RWPE1 (cell line): ENCODE results near the gene MKLN1.

Experiments
- CTCF ChIA-PET: fragments of 350-600 bp; sonication (Branson Sonifier 250); formaldehyde crosslinking; extraction: SDS; loops from one replicate; lab custom pipeline; 2021; lab: Yijun Ruan, JAX
- POLR2A ChIA-PET: fragments of 400-600 bp; formaldehyde crosslinking; extraction: SDS; loops from one replicate; lab custom pipeline; 2020; ENCODE audit warnings: antibody characterized with exemption; ENCODE audit not compliant: low non-redundant PET; lab: Yijun Ruan, JAX
- DNase-seq: peaks from one replicate; pipeline ENCODE4 v3.0.0; 2012; ENCODE audit warnings: low spot score
- H3K27ac ChIP-seq: fragments of 450-650 bp; 2 replicates; pipeline ENCODE4 v1.5.1; 2017
- TF ChIP-seq, protein P1 (sequence below): fragments of 450-650 bp; conservative IDR thresholded peaks from 2 replicates; pipeline ENCODE4 v1.5.1; 2017; ENCODE audit warnings: low read depth, mild to moderate bottlenecking

MKLN1 gene

DNA sequence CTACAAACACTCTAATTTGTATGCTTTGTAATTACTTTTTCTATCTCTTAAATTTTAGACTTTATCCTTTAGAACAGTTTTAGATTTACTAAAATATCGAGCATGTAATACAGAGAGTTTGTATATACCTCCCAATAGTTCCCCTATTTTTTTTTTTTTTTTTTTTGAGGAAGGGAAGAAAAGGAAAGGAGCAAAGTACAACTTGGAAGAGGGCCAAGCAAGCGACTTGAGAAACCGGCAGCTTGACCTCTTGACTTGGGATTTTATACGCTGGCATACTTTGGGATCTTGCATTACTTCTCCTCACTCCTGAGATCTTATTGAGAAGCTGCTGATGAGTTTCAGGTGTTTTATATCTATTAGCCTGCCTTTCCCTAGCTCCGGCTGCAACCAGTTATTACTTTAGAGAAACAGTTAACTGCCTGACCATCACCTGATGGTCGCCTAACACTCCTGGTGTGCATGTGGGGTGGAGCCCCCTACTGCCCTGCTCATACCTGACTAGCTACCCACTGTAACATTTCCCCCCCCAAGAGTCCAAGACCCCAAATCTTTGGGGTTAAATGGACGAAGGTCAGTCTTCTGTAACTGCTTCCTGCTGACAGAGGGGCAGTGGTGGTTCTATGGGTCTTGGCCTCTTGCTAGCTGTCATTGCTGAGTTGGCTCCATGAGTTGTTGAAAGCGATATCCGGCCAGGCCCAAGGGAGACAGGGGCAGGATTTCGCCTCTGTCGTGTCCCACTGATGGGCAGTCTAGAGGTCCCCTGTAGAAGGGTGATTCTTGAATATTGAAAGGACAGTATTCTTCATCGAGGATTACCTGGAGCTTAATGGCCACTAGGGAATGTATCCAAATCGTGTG lies 28.5 kb downstream of the MKLN1 start:
- H3K27ac ChIP-seq: no peak overlapping the region
- TF ChIP-seq, protein P1, sequence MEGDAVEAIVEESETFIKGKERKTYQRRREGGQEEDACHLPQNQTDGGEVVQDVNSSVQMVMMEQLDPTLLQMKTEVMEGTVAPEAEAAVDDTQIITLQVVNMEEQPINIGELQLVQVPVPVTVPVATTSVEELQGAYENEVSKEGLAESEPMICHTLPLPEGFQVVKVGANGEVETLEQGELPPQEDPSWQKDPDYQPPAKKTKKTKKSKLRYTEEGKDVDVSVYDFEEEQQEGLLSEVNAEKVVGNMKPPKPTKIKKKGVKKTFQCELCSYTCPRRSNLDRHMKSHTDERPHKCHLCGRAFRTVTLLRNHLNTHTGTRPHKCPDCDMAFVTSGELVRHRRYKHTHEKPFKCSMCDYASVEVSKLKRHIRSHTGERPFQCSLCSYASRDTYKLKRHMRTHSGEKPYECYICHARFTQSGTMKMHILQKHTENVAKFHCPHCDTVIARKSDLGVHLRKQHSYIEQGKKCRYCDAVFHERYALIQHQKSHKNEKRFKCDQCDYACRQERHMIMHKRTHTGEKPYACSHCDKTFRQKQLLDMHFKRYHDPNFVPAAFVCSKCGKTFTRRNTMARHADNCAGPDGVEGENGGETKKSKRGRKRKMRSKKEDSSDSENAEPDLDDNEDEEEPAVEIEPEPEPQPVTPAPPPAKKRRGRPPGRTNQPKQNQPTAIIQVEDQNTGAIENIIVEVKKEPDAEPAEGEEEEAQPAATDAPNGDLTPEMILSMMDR: no peak
- CTCF ChIA-PET: interaction anchor here (0.6 kb wide), 1 partner anchor 16 kb away, joined by 5 read pairs; no protein-coding TSS in a partner anchor
- POLR2A ChIA-PET: no interaction called here
- DNase-seq: no peak

DNA sequence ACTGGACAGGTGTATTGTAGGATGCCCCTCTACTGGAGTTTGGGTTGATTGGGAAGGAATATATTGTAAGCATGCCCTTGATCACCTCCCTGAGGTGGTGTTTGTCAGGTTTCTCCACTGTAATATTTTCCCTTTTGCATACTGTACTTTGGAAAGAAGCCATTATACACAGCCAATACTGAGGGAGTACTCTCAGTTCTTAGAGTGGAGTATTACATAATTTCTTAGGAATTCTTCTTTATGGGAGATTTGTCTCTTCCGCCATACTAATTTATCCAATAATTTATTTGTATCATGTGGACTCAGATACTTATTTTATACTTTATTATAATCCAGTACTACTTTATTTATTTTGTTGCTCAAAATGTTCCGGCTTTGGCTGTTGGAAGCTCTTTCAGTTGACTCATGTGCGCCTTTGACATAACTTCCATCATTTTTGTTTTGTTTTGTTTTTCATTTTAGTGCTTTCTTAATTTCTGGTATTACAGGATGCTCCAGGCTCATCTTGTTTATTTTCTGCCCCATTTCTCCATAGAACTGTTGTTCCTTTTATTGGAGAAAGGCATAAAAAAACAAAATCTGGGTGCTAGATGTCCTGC lies 29.7 kb downstream of the MKLN1 start:
- TF ChIP-seq, protein P1: no peak
- ChIA-PET CTCF (interaction anchor here (0.6 kb wide), 1 partner anchor 8 kb away, joined by 4 read pairs; no protein-coding TSS in a partner anchor), POLR2A (no interaction called here)
- DNase-seq: no peak
- H3K27ac ChIP-seq: no peak overlapping the region

DNA sequence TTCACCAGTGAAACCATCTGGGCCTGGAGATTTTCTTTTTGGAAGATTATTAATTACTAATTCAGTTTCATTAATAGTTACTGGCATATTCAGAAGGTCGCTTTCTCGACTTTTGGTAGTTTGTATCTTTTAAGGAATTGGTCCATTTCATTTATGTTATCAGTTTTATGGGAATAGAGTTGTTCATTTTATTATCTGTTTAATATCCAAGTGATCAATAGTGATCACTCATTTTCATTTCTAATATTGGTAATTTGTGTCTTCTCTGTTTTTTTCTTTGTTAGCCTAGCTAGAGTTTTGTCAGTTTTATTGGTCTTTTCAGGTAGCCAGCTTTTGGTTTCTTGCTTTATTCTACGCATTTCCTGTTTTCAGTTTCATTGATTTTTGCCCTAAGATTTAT lies 31.0 kb downstream of the MKLN1 start:
- ChIA-PET CTCF (no interaction called here), POLR2A (no interaction called here)
- no peak for DNase-seq
- no peak overlapping the region for H3K27ac ChIP-seq
- TF ChIP-seq, protein P1: no peak

DNA sequence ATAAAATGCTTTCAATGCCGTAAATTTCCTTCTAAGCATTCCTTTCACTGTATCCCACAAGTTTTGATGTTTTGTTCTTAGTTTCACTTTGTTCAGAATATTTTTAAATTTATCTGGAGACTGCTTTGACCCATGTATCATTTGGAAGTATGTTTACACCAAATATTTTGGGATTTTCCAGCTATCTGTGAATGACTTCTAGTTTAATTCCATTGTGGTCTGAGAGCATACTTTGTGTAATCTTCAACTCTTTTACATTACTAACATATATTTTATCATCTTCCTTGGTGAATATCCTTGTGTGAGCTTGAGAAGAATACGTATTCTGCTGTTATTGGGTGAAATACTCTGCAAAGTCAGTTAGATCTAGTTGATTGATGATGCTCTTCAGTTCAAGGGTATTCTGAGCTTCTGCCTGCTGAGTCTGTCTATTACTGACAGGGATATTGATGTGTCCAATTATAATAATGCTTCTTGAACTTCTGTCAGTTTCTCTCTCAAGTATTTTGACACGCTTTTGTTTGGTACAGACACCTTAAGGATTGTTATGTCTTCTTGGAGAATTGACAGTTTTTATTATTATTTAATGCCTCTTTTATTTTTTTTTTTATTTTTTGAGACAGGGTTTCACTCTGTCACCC lies 31.6 kb downstream of the MKLN1 start:
- ChIA-PET CTCF (no interaction called here), POLR2A (no interaction called here)
- DNase-seq: no peak
- no peak overlapping the region for H3K27ac ChIP-seq
- TF ChIP-seq, protein P1: no peak

DNA sequence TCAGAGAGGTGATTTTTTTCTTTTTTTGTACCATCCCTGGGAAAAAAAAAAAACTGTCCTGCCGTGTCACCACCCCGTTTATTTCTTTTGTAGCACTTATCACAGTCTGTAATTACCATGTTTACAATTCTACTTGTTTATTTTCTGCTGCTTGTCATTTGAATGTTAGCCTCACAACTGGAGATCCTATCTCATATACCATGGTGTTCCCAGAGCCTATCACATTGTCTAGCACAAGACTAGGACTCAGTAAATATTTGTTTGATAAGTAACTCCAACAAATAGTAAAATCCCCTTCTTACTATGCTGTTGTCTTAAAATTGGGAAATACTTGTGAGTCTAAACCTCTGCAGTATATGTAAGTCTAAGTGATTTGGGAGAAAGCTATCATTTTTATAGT lies 36.0 kb downstream of the MKLN1 start:
- ChIA-PET POLR2A (no interaction called here), CTCF (no interaction called here)
- TF ChIP-seq, protein P1: no peak
- DNase-seq: no peak
- no peak overlapping the region for H3K27ac ChIP-seq

DNA sequence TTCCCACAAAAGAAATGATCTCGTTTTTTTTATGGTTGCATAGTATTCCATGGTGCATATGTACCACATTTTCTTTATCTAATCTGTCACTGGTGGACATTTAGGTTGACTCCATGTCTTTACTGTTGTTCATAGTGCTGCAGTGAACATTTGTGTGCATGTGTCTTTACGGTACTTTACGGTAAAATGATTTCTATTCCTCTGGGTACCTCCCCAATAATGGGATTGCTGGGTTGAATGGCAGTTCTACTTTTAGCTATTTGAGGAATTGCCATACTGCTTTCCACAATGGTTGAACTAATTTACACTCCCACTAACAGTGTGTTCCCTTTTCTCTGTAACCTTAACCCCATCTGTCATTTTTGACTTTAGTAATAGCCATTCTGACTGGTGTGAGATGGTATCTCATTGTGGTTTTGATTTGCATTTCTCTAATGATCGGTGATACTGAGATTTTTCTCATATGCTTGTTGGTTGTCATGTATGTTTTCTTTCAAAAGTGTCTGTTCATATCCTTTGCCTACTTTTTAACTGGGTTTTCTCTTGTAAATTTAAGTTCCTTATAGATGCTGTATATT lies 37.2 kb downstream of the MKLN1 start:
- H3K27ac ChIP-seq: no peak overlapping the region
- CTCF ChIA-PET: no interaction called here
- TF ChIP-seq, protein P1: no peak
- POLR2A ChIA-PET: no interaction called here
- DNase-seq: no peak
